GM12891 (cell line): ENCODE results near the gene SLC25A38.

Experiments used
- PAX5 ChIP-seq: IDR thresholded peaks from 2 replicates; pipeline ENCODE4 v1.6.1; 2011; ENCODE audit warnings: low read length, moderate library complexity, mild to moderate bottlenecking; ENCODE audit not compliant: insufficient read depth, severe bottlenecking
- POLR2AphosphoS5 ChIP-seq: IDR thresholded peaks from 2 replicates; pipeline ENCODE4 v1.6.1; 2011; ENCODE audit warnings: low read depth, low read length, control low read depth
- TAF1 ChIP-seq: IDR thresholded peaks from 2 replicates; pipeline ENCODE4 v1.6.1; 2011; ENCODE audit warnings: low read depth, low read length, control low read depth

DNA sequence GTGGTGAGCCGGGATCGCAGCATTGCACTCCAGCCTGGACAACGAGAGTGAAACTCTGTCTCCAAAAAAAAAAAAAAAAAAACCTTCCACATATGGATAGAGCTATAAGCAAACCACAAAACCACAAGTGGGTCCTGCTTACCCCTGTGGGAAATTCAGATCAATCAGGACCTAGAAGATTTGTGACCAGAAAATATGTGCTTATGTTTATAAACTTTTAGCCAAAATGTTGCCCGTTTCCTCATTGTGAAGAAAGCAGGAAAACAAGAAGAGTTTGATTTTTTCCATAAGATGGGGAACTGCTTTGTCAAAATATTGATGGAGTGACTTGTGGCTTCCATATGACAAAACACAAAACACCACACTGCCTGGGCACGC is 3.4 kb upstream of the SLC25A38 start:
- TF ChIP-seq POLR2AphosphoS5 (no peak), PAX5 (no peak), TAF1 (no peak)
